ENCODE results near the gene KLHL40. TPM values are rescaled to one million over a fixed set of nuclear protein-coding genes. Genes with fewer than 3 reads are reported as not detected.

Gene KLHL40
- total RNA-seq, 1 donor from 2014 or later: not detected

GRCh38 chr3:42691816-42692666, 6.7 kb downstream of the KLHL40 start:
- Mint-ChIP-seq H3K9me3 (no peaks in the 10 kb centered on the region), H3K4me3 (no peak overlapping the region), H3K27me3 (no peaks in the 10 kb centered on the region), H3K36me3 (ENCODE audit: low read depth) (no peaks in the 10 kb centered on the region), H3K4me1 (no peaks in the 10 kb centered on the region), H3K27ac (no peak overlapping the region)
- intact Hi-C loops (cut with micrococcal nuclease): no loop called here
- no peak for TF ChIP-seq CTCF (IDR thresholded peaks at IDR 0.05)
- ChIA-PET POLR2A (no interaction called here), CTCF (no interaction called here)
- peak; percentile 9 for DNase-seq
- no peak for ATAC-seq (ENCODE audit: low read depth)

- ChIA-PET CTCF (no interaction called here), POLR2A (no interaction called here)
- Mint-ChIP-seq H3K4me3 (no peak overlapping the region), H3K4me1 (no peaks in the 10 kb centered on the region), H3K27me3 (no peaks in the 10 kb centered on the region), H3K27ac (no peak overlapping the region), H3K36me3 (ENCODE audit: low read depth) (no peaks in the 10 kb centered on the region), H3K9me3 (no peaks in the 10 kb centered on the region)
- peak; percentile 4 for DNase-seq
- TF ChIP-seq CTCF (IDR thresholded peaks at IDR 0.05): no peak
- intact Hi-C loops (cut with micrococcal nuclease): no loop called here
- ATAC-seq (ENCODE audit: low read depth): no peak
Observed at GRCh38 chr3:42692667-42693529, 7.6 kb downstream of the KLHL40 start.

DNA sequence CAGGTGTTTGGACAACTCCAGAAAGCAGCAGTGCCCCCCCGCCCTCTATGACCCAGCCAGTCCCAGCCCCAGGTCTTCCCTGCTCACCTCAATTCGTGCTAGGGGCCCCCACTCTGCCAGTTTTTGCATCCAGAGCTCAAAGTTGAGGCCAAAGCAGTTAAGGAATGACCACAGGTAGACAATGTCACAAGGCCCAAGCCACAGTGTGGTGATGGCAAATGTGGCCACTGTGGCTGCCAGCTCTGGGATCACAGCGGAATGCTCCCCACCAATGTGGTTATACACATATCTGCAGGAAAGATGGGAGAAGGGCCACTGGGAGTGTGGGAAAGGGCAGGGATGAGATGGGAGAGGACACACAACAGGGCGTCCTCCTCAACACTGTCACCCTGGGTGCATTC, 8.2 kb downstream of the KLHL40 start:
- DNase-seq: no peak
- Mint-ChIP-seq H3K27me3 (peaks cover 2% of the 10 kb centered on the region), H3K36me3 (ENCODE audit: low read depth) (no peaks in the 10 kb centered on the region), H3K27ac (no peak overlapping the region), H3K9me3 (no peaks in the 10 kb centered on the region), H3K4me1 (no peaks in the 10 kb centered on the region), H3K4me3 (no peak overlapping the region)
- CTCF ChIA-PET: no interaction called here
- intact Hi-C loops (cut with micrococcal nuclease): no loop called here
- ATAC-seq (ENCODE audit: low read depth): no peak
- POLR2A ChIA-PET: no interaction called here
- TF ChIP-seq CTCF (IDR thresholded peaks at IDR 0.05): no peak

DNA sequence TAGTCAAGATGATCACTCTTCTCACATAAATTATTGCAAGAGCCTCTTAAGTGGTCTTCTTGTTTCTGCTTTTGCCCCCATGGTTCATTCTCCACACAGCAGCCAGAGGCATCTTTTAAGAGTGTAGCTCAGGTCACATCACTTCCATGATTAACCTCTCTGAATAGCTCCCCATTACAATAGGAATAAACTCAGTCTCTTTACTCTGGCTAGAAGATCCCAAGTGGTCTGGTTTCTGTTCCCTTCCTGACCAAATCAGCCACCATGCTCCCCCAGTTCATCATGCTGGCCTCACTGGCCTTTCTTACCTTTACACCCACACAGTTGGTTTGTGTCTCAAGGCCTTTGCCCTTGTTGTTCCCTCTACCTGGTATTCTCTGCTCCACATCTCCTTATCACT, 9.0 kb downstream of the KLHL40 start:
- H3K4me1 Mint-ChIP-seq: no peaks in the 10 kb centered on the region
- ChIA-PET POLR2A (no interaction called here), CTCF (no interaction called here)
- no peaks in the 10 kb centered on the region for H3K9me3 Mint-ChIP-seq
- intact Hi-C loops (cut with micrococcal nuclease): no loop called here
- no peak overlapping the region for H3K4me3 Mint-ChIP-seq
- DNase-seq: no peak
- no peak for TF ChIP-seq CTCF (IDR thresholded peaks at IDR 0.05)
- no peaks in the 10 kb centered on the region for H3K36me3 Mint-ChIP-seq (ENCODE audit: low read depth)
- no peak for ATAC-seq (ENCODE audit: low read depth)
- peaks cover 2% of the 10 kb centered on the region for H3K27me3 Mint-ChIP-seq
- H3K27ac Mint-ChIP-seq: no peak overlapping the region
